IMR-90 (cell line): Measurements from ENCODE around the gene SIRT7. TPM values are rescaled to one million over a fixed set of nuclear protein-coding genes. Genes with fewer than 3 reads are reported as not detected.
A peak's percentile ranks its signal among the peaks of the same experiment; 100 is the strongest.

ENCODE experiments used
- ATAC-seq: fragments of 200-7000 bp; cut with Tn5 transposase; 2 replicates; pipeline ENCODE4 v1.9.1; 2020; ENCODE audit warnings: low read depth, mild to moderate bottlenecking, moderate library complexity
- BruUV-seq: library from RNA; stranded (reverse); fragments of 400-500 nt; replicated peaks from 2 replicates; lab custom pipeline; 2021; lab: Mats Ljungman, UMichigan
- CTCF ChIA-PET: fragments of 300-600 bp; formaldehyde crosslinking; extraction: SDS; loops from one replicate; lab custom pipeline; 2021; ENCODE audit warnings: antibody characterized with exemption; lab: Yijun Ruan, JAX
- POLR2A ChIA-PET: fragments of 300-600 bp; sonication (Branson Sonifier 250); formaldehyde crosslinking; loops from one replicate; lab custom pipeline; 2022; ENCODE audit warnings: antibody characterized with exemption; ENCODE audit not compliant: unreplicated experiment; lab: Charles Lee
- DNase-seq: peaks from one replicate; pipeline ENCODE4 v3.0.0; 2013
- H2AFZ ChIP-seq: replicated peaks from 2 replicates; pipeline ENCODE3; 2013; ENCODE audit warnings: low read length, mild to moderate bottlenecking; ENCODE audit not compliant: poor library complexity
- H2AK5ac ChIP-seq: 2 replicates; pipeline ENCODE4 v1.6.1; 2013; ENCODE audit warnings: low read depth, low read length, inconsistent platforms
- H2AK9ac ChIP-seq: replicated peaks from 2 replicates; pipeline ENCODE3; 2013; ENCODE audit warnings: mild to moderate bottlenecking, low read depth, low read length, moderate library complexity; ENCODE audit not compliant: poor library complexity
- H2BK120ac ChIP-seq: 2 replicates; pipeline ENCODE4 v1.6.1; 2013; ENCODE audit warnings: low read depth, low read length, inconsistent platforms
- H2BK15ac ChIP-seq: 3 replicates; pipeline ENCODE4 v1.6.1; 2013; ENCODE audit warnings: low read depth, low read length, inconsistent platforms
- H2BK20ac ChIP-seq: 2 replicates; pipeline ENCODE4 v1.6.1; 2013; ENCODE audit warnings: low read depth, mild to moderate bottlenecking, inconsistent platforms, low read length, moderate library complexity
- H2BK5ac ChIP-seq: 2 replicates; pipeline ENCODE4 v1.6.1; 2013; ENCODE audit warnings: mild to moderate bottlenecking, low read depth, low read length, inconsistent platforms; ENCODE audit not compliant: poor library complexity, severe bottlenecking
- H3K14ac ChIP-seq: replicated peaks from 2 replicates; pipeline ENCODE4 v1.6.1; 2013; ENCODE audit warnings: low read depth, low read length, inconsistent platforms
- H3K18ac ChIP-seq: 2 replicates; pipeline ENCODE4 v1.6.1; 2013; ENCODE audit warnings: low read depth, low read length, control low read depth
- H3K23ac ChIP-seq: 2 replicates; pipeline ENCODE4 v1.6.1; 2013; ENCODE audit warnings: low read depth, low read length, inconsistent platforms
- H3K27ac ChIP-seq: 2 replicates; pipeline ENCODE4 v1.5.1; 2013; ENCODE audit warnings: mild to moderate bottlenecking, control low read depth, low read length; ENCODE audit not compliant: insufficient read depth
- H3K27me3 ChIP-seq: 2 replicates; pipeline ENCODE4 v1.6.1; 2013; ENCODE audit warnings: low read length; ENCODE audit not compliant: control insufficient read depth, insufficient read depth
- H3K36me3 ChIP-seq: 2 replicates; pipeline ENCODE4 v1.6.1; 2013; ENCODE audit warnings: low read length, mixed read lengths; ENCODE audit not compliant: control insufficient read depth, insufficient read depth
- H3K4ac ChIP-seq: 2 replicates; pipeline ENCODE4 v1.6.1; 2013; ENCODE audit warnings: low read depth, low read length, inconsistent platforms
- H3K4me1 ChIP-seq: 2 replicates; pipeline ENCODE4 v1.6.1; 2013; ENCODE audit warnings: low read length, mixed read lengths; ENCODE audit not compliant: control insufficient read depth, insufficient read depth
- H3K4me2 ChIP-seq: 2 replicates; pipeline ENCODE4 v1.6.1; 2013; ENCODE audit warnings: low read depth, mild to moderate bottlenecking, control low read depth, low read length, moderate library complexity
- H3K4me3 ChIP-seq: 2 replicates; pipeline ENCODE4 v1.5.1; 2013; ENCODE audit warnings: low read depth, mild to moderate bottlenecking, control low read depth, low read length, moderate library complexity; ENCODE audit not compliant: insufficient read depth
- H3K56ac ChIP-seq: 2 replicates; pipeline ENCODE4 v1.6.1; 2013; ENCODE audit warnings: low read length, inconsistent platforms; ENCODE audit not compliant: insufficient read depth; ENCODE audit errors: extremely low read depth
- H3K79me1 ChIP-seq, 2 experiments: 2 replicates each; pipeline ENCODE4 v1.6.1; 2013; ENCODE audit warnings: low read length in 2 of 2, inconsistent platforms in 1 of 2, low read depth in 1 of 2
- H3K9ac ChIP-seq: 2 replicates; pipeline ENCODE4 v1.6.1; 2013; ENCODE audit warnings: low read depth, low read length, control low read depth
- H3K9me1 ChIP-seq: 2 replicates; pipeline ENCODE4 v1.6.1; 2013; ENCODE audit warnings: low read length, inconsistent platforms; ENCODE audit not compliant: insufficient read depth
- H3K9me3 ChIP-seq: 2 replicates; pipeline ENCODE4 v1.6.1; 2013; ENCODE audit warnings: low read length; ENCODE audit not compliant: control insufficient read depth, insufficient read depth
- H4K20me1 ChIP-seq: 2 replicates; pipeline ENCODE4 v1.6.1; 2013; ENCODE audit warnings: low read length, inconsistent platforms; ENCODE audit not compliant: insufficient read depth
- H4K5ac ChIP-seq: 2 replicates; pipeline ENCODE4 v1.6.1; 2013; ENCODE audit warnings: mild to moderate bottlenecking, low read depth, low read length, control low read depth
- H4K8ac ChIP-seq, 2 experiments: 2 replicates each; pipeline ENCODE4 v1.6.1; 2013; ENCODE audit warnings: low read depth in 2 of 2, low read length in 2 of 2, control low read depth in 1 of 2, inconsistent platforms in 1 of 2
- H4K91ac ChIP-seq: 2 replicates; pipeline ENCODE4 v1.6.1; 2013; ENCODE audit warnings: low read depth, low read length, inconsistent platforms; ENCODE audit not compliant: insufficient read depth
- CEBPB ChIP-seq: IDR thresholded peaks from 2 replicates; pipeline ENCODE4 v1.6.1; 2012; ENCODE audit warnings: low read depth, low read length, improper control_type of control experiment
- CHD1 ChIP-seq: IDR thresholded peaks from 2 replicates; pipeline ENCODE4 v1.6.1; 2012; ENCODE audit warnings: low read depth, low read length, improper control_type of control experiment
- CTCF ChIP-seq: conservative IDR thresholded peaks from 2 replicates; pipeline ENCODE4 v1.5.1; 2012; ENCODE audit warnings: mild to moderate bottlenecking, low read depth, low read length, improper control_type of control experiment
- ELK1 ChIP-seq: fragments of 150-350 bp; IDR thresholded peaks from 2 replicates; pipeline ENCODE4 v1.6.1; 2016; ENCODE audit warnings: low read depth, mild to moderate bottlenecking, low read length, moderate library complexity, borderline replicate concordance
- FOS ChIP-seq: fragments of 150-350 bp; IDR thresholded peaks from 2 replicates; pipeline ENCODE4 v1.6.1; 2016; ENCODE audit warnings: low read depth, low read length
- MAFK ChIP-seq: IDR thresholded peaks from 2 replicates; pipeline ENCODE4 v1.6.1; 2012; ENCODE audit warnings: low read depth, low read length, improper control_type of control experiment
- MAZ ChIP-seq: IDR thresholded peaks from 2 replicates; pipeline ENCODE4 v1.6.1; 2012; ENCODE audit warnings: low read depth, mild to moderate bottlenecking, low read length, improper control_type of control experiment, moderate library complexity, borderline replicate concordance
- MXI1 ChIP-seq: IDR thresholded peaks from 2 replicates; pipeline ENCODE4 v1.6.1; 2012; ENCODE audit warnings: low read depth, mild to moderate bottlenecking, low read length, moderate library complexity, borderline replicate concordance
- POLR2A ChIP-seq: IDR thresholded peaks from 2 replicates; pipeline ENCODE4 v1.6.1; 2012; ENCODE audit warnings: mild to moderate bottlenecking, low read depth, low read length
- RAD21 ChIP-seq: IDR thresholded peaks from 2 replicates; pipeline ENCODE4 v1.6.1; 2012; ENCODE audit warnings: low read length, improper control_type of control experiment
- RCOR1 ChIP-seq: IDR thresholded peaks from 2 replicates; pipeline ENCODE4 v1.6.1; 2012; ENCODE audit warnings: mild to moderate bottlenecking, low read length, improper control_type of control experiment; ENCODE audit not compliant: insufficient replicate concordance
- RFX5 ChIP-seq: IDR thresholded peaks from 2 replicates; pipeline ENCODE4 v1.8.0; 2012; ENCODE audit warnings: low read depth, mild to moderate bottlenecking, low read length, moderate library complexity
- SMC3 ChIP-seq: fragments of 150-350 bp; IDR thresholded peaks from 2 replicates; pipeline ENCODE4 v1.6.1; 2016; ENCODE audit warnings: low read depth, mild to moderate bottlenecking, antibody characterized with exemption, low read length, moderate library complexity
- USF2 ChIP-seq: fragments of 150-350 bp; IDR thresholded peaks from 2 replicates; pipeline ENCODE4 v1.6.1; 2017; ENCODE audit warnings: mild to moderate bottlenecking, antibody characterized with exemption, low read length, low read depth
- WGBS, 2 experiments: methylation state at CpG; one replicate each; pipeline versions ENCODE4 v1.1.5 to v1.1.7; 2013; ENCODE audit warnings: missing lambda C conversion rate in 2 of 2; ENCODE audit not compliant: insufficient read length in 1 of 2; ENCODE audit errors: extremely low coverage in 2 of 2; 5-methylcytosine and 5-hydroxymethylcytosine counted together
- dilution Hi-C: fragments of 300-500 bp; cut with HindIII; formaldehyde crosslinking; loops from one replicate; pipeline ENCODE4 v1.14.3; 2018; ENCODE audit warnings: low sequenced_read_pairs; ENCODE audit not compliant: unreplicated experiment
- in situ Hi-C: fragments of 300-500 bp; cut with MboI; formaldehyde crosslinking; loops from 3 replicates; pipeline ENCODE4 v1.14.3; 2019; ENCODE audit warnings: low sequenced_read_pairs, inconsistent platforms, mixed read lengths
- intact Hi-C: fragments of 100-400 bp; cut with micrococcal nuclease; formaldehyde crosslinking; loops from 2 replicates; pipeline ENCODE4 v1.10.0; 2022
- polyA plus RNA-seq, 3 experiments: library from polyadenylated mRNA; depleted of rRNA; stranded (reverse); fragments of >200 nt; gene quantifications; 2 replicates each; pipeline ENCODE4 v1.2.3, GENCODE V29; 2012; ENCODE audit warnings: low replicate concordance in 1 of 3
- total RNA-seq: library from RNA; depleted of rRNA; stranded (reverse); fragments of >200 nt; gene quantifications from 2 replicates; pipeline ENCODE4 v1.2.3, GENCODE V29; 2012

SIRT7 gene
- total and polyA plus RNA-seq, 2 of the 4 experiments (the other 2 are of a cell fraction): 14.5 to 19.8 TPM

GRCh38 chr17:81962499-81963441 is 44.8 kb upstream of the SIRT7 start:
- H2AK5ac ChIP-seq: no peak overlapping the region
- no peaks in the 10 kb centered on the region for H3K79me1 ChIP-seq
- H3K4me3 ChIP-seq: no peak overlapping the region
- H3K4me2 ChIP-seq: no peak overlapping the region
- no peak overlapping the region for H4K8ac ChIP-seq
- peaks cover 48% of the 10 kb centered on the region for H3K27me3 ChIP-seq
- H3K4ac ChIP-seq: no peak overlapping the region
- no peaks in the 10 kb centered on the region for H3K9me3 ChIP-seq
- no peak overlapping the region for H3K27ac ChIP-seq
- no peaks in the 10 kb centered on the region for H3K36me3 ChIP-seq
- H2BK120ac ChIP-seq: no peak overlapping the region
- no peak overlapping the region for H2BK20ac ChIP-seq
- dilution Hi-C loops: no loop called here
- H3K9me1 ChIP-seq: no peaks in the 10 kb centered on the region
- no peak overlapping the region for H2BK5ac ChIP-seq
- DNase-seq: no peak
- no peaks in the 10 kb centered on the region for H4K20me1 ChIP-seq
- H3K14ac ChIP-seq: no peak overlapping the region
- H2AK9ac ChIP-seq: peak overlapping the region; percentile 70
- in situ Hi-C loops: no loop called here
- H2AFZ ChIP-seq: peak overlapping the region; percentile 51
- ATAC-seq: no peak
- H2BK15ac ChIP-seq: no peak overlapping the region
- CTCF ChIA-PET: no interaction called here
- H4K91ac ChIP-seq: no peak overlapping the region
- no peak overlapping the region for H3K9ac ChIP-seq
- H3K56ac ChIP-seq: no peak overlapping the region
- BruUV-seq: no TSS peak
- intact Hi-C loops: loop anchor here (10.0 kb wide), 1 partner anchor 192 kb away; no protein-coding TSS in a partner anchor
- WGBS, 2 experiments: 72% methylated on average over 16 of the region's 37 CpGs; no CpG with 5 or more reads in 1 of the 2 experiments
- no peak overlapping the region for H4K5ac ChIP-seq
- H3K4me1 ChIP-seq: peaks cover 8% of the 10 kb centered on the region; the same call in 1 of the 2 replicates
- no peak overlapping the region for H3K18ac ChIP-seq
- POLR2A ChIA-PET: no interaction called here
- no peak overlapping the region for H3K23ac ChIP-seq
- TF ChIP-seq CTCF (no peak), CHD1 (no peak), FOS (no peak), MAFK (no peak), CEBPB (no peak), MAZ (no peak), USF2 (no peak), RFX5 (no peak), POLR2A (no peak), MXI1 (no peak), SMC3 (no peak), ELK1 (no peak), RAD21 (no peak), RCOR1 (no peak)
